K562 (cell line): ENCODE results near the gene ANKRD23. TPM values are rescaled to one million over a fixed set of nuclear protein-coding genes. Genes with fewer than 3 reads are reported as not detected.
A peak's percentile ranks its signal among the peaks of the same experiment; 100 is the strongest.

Experiments used
- CEBPB ChIP-seq: fragments of 450-650 bp; IDR thresholded peaks from 2 replicates; pipeline ENCODE4 v1.6.1; 2016; ENCODE audit warnings: missing genetic modification characterization, missing compliant biosample characterization
- CEBPZ ChIP-seq: fragments of 150-350 bp; IDR thresholded peaks from 2 replicates; pipeline ENCODE4 v1.6.1; 2014; ENCODE audit warnings: low read depth, mild to moderate bottlenecking, low read length, borderline replicate concordance
- CTCF ChIP-seq, 3 experiments: IDR thresholded peaks in 2 of 3; conservative IDR thresholded peaks in 1 of 3; 2 replicates each; pipeline ENCODE4 v1.5.1; 2011 to 2012; ENCODE audit warnings: low read length in 3 of 3, mild to moderate bottlenecking in 3 of 3, control low read depth in 2 of 3, improper control_type of control experiment in 1 of 3, inconsistent platforms in 1 of 3, low read depth in 1 of 3, mixed read lengths in 1 of 3, moderate library complexity in 1 of 3; ENCODE audit not compliant: insufficient read depth in 2 of 3
- E2F6 ChIP-seq, 2 experiments: IDR thresholded peaks; 2 replicates each; pipeline ENCODE4 v1.6.1; 2011; ENCODE audit warnings: borderline replicate concordance in 1 of 2, control low read depth in 1 of 2, low read depth in 1 of 2, low read length in 1 of 2, mild to moderate bottlenecking in 1 of 2, mixed read lengths in 1 of 2, moderate library complexity in 1 of 2; ENCODE audit not compliant: insufficient read depth in 1 of 2, insufficient read length in 1 of 2, poor library complexity in 1 of 2, severe bottlenecking in 1 of 2; ENCODE audit errors: extremely low read depth in 1 of 2
- ETV1 ChIP-seq: fragments of 450-650 bp; conservative IDR thresholded peaks from 2 replicates; pipeline ENCODE4 v1.6.1; 2016; ENCODE audit warnings: missing genetic modification characterization, control low read depth, low read depth, missing compliant biosample characterization
- GABPA ChIP-seq: fragments of 200-800 bp; sonication (Bioruptor generic); conservative IDR thresholded peaks from 2 replicates; pipeline ENCODE4 v1.6.1; 2016; ENCODE audit warnings: low read depth, missing genetic modification characterization, missing compliant biosample characterization
- HDAC6 ChIP-seq: IDR thresholded peaks from 2 replicates; pipeline ENCODE4 v1.6.1; 2012; ENCODE audit warnings: low read depth, mild to moderate bottlenecking, control low read depth, inconsistent platforms, low read length, moderate library complexity
- NBN ChIP-seq: fragments of 450-650 bp; IDR thresholded peaks from 2 replicates; pipeline ENCODE4 v1.6.1; 2016; ENCODE audit warnings: low read depth, mild to moderate bottlenecking
- NEUROD1 ChIP-seq: fragments of 150-350 bp; IDR thresholded peaks from 2 replicates; pipeline ENCODE4 v1.6.1; 2014; ENCODE audit warnings: borderline replicate concordance, low read length, low read depth; ENCODE audit not compliant: partially characterized antibody
- NFIC ChIP-seq: fragments of 450-650 bp; IDR thresholded peaks from 2 replicates; pipeline ENCODE4 v1.6.1; 2017; ENCODE audit warnings: mild to moderate bottlenecking, inconsistent platforms
- POLR2AphosphoS2 ChIP-seq: IDR thresholded peaks from 2 replicates; pipeline ENCODE4 v1.6.1; 2012; ENCODE audit warnings: low read length, improper control_type of control experiment
- ZBTB12 ChIP-seq: fragments of 250-450 bp; sonication (Bioruptor Pico); IDR thresholded peaks from 2 replicates; pipeline ENCODE4 v1.4.0; 2020
- ZBTB33 ChIP-seq: sonication (generic); formaldehyde crosslinking; IDR thresholded peaks from 2 replicates; pipeline ENCODE4 v1.8.1; 2023; ENCODE audit warnings: mild to moderate bottlenecking, missing genetic modification reagents
- ZNF197 ChIP-seq: fragments of 200-800 bp; sonication (Bioruptor generic); IDR thresholded peaks from 2 replicates; pipeline ENCODE4 v1.6.1; 2016; ENCODE audit warnings: low read depth, missing genetic modification characterization, missing compliant biosample characterization
- ZNF431 ChIP-seq: sonication (generic); formaldehyde crosslinking; IDR thresholded peaks from 2 replicates; pipeline ENCODE4 v1.8.0; 2022; ENCODE audit warnings: mild to moderate bottlenecking, missing genetic modification reagents
- ZNF668 ChIP-seq: fragments of 250-450 bp; sonication (Bioruptor Pico); IDR thresholded peaks from 2 replicates; pipeline ENCODE4 v1.8.0; 2022; ENCODE audit warnings: mild to moderate bottlenecking, inconsistent platforms
- polyA plus RNA-seq, 8 experiments: library from polyadenylated mRNA; depleted of rRNA in 4 of 8; stranded (reverse) in 5 of 8; unstranded in 3 of 8; fragments of >200 nt; fragmentation: Nextera tagmentation in 2 of 8; fragmentation: Illumina TruSeq in 1 of 8; extraction: Ambion mirVana in 2 of 8; extraction: Trizol in 1 of 8; gene quantifications; 2 replicates each; pipeline versions ENCODE4 v1.2.1 to v1.2.3, GENCODE V29; 2011 to 2014; ENCODE audit warnings: inconsistent platforms in 1 of 8, missing spikeins in 1 of 8
- total RNA-seq, 7 experiments: library from RNA; depleted of rRNA in 6 of 7; stranded (reverse); fragments of >200 nt in 6 of 7; fragmentation: Illumina TruSeq in 2 of 7; extraction: Trizol in 2 of 7; gene quantifications; 2 replicates each; pipeline versions ENCODE4 v1.2.1 to v1.2.3, GENCODE V29; 2011 to 2021; ENCODE audit warnings: low replicate concordance in 1 of 7

Gene ANKRD23
- total and polyA plus RNA-seq, 9 of the 15 experiments (the other 6 are each of a cell fraction or from before 2014, with no cell fraction given) = 0.32 to 4.8 (median 2.8) TPM

GRCh38 chr2:96857667-96858372, 14.0 kb upstream of the ANKRD23 start, which contains the start of gene ANKRD39 (continued):
- peak; percentile 36; the same call in 1 of the 2 replicates for TF ChIP-seq ZBTB33
- TF ChIP-seq GABPA (tag) = peak; percentile 37
- no peak for TF ChIP-seq NBN
- TF ChIP-seq ETV1 (tag) = no peak
- no peak for TF ChIP-seq ZBTB12
- TF ChIP-seq CEBPZ = peak; percentile 89
- no peak for TF ChIP-seq ZNF197 (CRISPR knock-in tag)
- no peak for TF ChIP-seq NFIC
- TF ChIP-seq E2F6 (IDR thresholded peaks at IDR 0.05; ENCODE audit: borderline replicate concordance in 1 of 2, extremely low read depth in 1 of 2, insufficient read depth in 1 of 2, insufficient read length in 1 of 2, low read depth in 1 of 2, low read length in 1 of 2, poor library complexity in 1 of 2, severe bottlenecking in 1 of 2) = peak in 1 of 2 experiments; percentile 1
- TF ChIP-seq ZNF668 (CRISPR knock-in tag) = no peak
- no peak for TF ChIP-seq CEBPB
- peak; percentile 90 to 99 (median 98) for TF ChIP-seq CTCF (IDR thresholded peaks at IDR 0.05 in 2 of 3, conservative IDR thresholded peaks at IDR 0.05 in 1 of 3; ENCODE audit: insufficient read depth in 2 of 3, low read depth in 1 of 3, low read length in 3 of 3)
- 0 out of 2 replicates have a peak, but pooled peaks have one; percentile 37 for TF ChIP-seq ZNF431
- no peak for TF ChIP-seq HDAC6
- TF ChIP-seq POLR2AphosphoS2 = no peak
- TF ChIP-seq NEUROD1 = peak; percentile 99
